HG03196 (cell line): ENCODE results near the gene RAB21.
"Not testable (repeated sequence)": the region's sequence is repeated elsewhere in the genome, so short reads cannot be mapped to it uniquely, and the experiment has no call there.

Experiments used
- ATAC-seq: cut with Tn5 transposase; IDR thresholded peaks from one replicate; pipeline ENCODE4 v1.9.1; 2021; ENCODE audit not compliant: unreplicated experiment

RAB21 gene

GRCh38 chr12:71795901-71796300, 41.2 kb downstream of the RAB21 start:
- no peak for ATAC-seq

- ATAC-seq: no peak
Measured at GRCh38 chr12:71797531-71797930, 42.9 kb downstream of the RAB21 start.

GRCh38 chr12:71799106-71799505, 44.4 kb downstream of the RAB21 start:
- no peak for ATAC-seq

DNA sequence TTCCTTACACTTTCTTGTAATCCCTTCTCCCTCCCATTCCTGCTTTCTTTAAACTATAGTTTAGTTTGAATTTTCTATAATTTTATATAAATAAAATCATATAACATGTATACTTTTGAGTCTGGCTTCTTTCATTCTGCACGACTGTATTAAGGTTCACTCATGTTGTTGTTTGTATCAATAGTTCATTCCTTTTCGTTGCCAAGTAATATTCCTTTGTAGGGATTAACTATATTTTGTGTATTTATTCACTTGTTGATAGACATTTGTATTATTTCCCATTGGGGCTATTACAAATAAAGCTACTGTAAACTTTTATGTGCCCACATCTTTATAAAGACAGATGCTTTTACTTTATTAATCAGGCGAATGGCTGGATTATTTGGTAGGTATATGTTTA, 45.5 kb downstream of the RAB21 start:
- ATAC-seq: no peak

- ATAC-seq: no peak
Measured at GRCh38 chr12:71804505-71804904, 49.8 kb downstream of the RAB21 start.

- no peak for ATAC-seq
Measured at GRCh38 chr12:71810921-71811320, 56.3 kb downstream of the RAB21 start.

DNA sequence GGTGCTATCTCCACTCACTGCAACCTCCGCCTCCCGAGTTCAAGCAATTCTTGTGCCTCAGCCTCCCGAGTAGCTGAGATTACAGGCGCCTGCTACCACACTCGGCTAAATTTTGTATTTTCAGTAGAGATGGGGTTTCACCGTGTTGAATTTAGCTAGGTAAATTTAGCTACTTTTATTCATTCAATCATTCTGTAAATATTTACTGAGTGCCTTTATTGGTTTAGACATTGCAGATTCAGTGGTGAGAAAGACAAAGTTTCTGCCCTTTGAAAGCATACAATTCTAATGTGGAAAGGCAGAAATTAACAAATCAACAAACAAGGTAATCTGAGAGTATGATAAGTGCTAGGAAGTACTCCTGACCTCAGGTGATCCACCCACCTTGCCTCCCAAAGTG, 60.6 kb downstream of the RAB21 start:
- not testable (repeated sequence) for ATAC-seq

DNA sequence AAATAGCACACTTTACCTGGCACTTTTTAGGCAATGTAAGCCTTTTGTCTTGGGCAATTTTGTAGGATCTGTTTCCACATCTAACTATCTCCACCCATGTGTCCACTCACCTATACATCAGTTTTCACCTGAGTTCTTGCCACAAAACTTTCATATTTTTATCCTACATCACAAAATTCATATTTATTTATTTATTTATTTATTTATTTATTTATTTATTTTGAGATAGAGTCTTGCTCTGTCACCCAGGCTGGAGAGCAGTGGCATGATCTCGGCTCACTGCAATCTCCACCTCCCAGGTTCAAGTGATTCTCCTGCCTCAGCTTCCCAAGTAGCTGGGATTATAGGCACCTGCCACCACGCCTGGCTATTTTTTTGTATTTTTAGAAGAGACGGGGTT, 67.4 kb downstream of the RAB21 start:
- ATAC-seq: not testable (repeated sequence)

GRCh38 chr12:71828813-71829212, 74.2 kb downstream of the RAB21 start:
- no peak for ATAC-seq

GRCh38 chr12:71837356-71837755, 82.7 kb downstream of the RAB21 start:
- no peak for ATAC-seq

- no peak for ATAC-seq
Measured at GRCh38 chr12:71838231-71838630, 83.6 kb downstream of the RAB21 start.

GRCh38 chr12:71838676-71839075, 84.0 kb downstream of the RAB21 start:
- no peak for ATAC-seq

DNA sequence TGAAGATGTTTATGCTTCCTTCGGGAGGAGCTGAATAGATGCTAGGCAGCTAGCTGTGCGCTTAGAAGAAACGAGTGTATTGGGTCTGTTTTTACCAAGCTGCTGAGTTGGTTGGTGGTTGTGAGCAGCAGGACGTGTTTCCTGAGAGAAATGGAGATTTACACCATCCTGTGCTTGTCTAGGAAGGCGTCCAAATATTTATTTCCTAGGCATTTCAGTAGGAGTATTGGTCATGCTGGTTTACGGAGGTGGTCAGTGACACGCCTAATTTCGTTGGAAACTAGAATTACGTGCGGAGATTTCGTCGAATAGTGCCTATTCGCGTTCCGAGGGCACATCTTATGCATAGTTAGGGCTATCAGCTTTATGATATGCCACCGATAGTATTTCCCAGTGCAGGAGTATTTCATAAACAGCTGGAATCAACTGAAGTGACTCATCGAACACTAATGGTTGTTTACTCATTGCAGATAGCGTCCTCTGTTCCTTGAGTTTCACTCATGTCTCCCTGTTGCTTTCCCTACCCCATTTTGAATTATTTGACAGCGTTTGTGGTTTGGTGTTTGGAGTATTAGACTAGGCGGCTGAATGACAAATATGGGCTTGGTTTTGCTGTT, 85.7 kb downstream of the RAB21 start:
- no peak for ATAC-seq

- ATAC-seq: no peak
Measured at GRCh38 chr12:71846322-71846940, 91.8 kb downstream of the RAB21 start.

DNA sequence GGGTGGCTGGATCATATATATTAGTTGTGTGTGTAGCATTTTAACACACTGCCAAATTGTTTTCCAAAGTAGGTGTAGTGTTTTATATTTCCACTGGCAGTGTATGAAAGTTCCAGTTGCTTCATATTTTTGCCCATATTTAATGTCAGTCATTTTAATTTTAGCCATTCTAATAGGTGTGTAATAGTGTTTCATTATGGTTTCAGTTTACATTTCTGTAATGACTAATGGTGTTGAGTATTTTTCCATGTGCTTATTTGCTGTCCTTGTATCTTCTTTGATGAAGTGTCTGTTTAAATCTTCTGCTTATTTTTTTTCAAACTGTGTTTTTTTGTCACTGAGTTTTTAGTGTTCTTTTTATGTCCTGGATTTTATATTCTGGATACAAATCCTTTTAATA, 93.5 kb downstream of the RAB21 start:
- no peak for ATAC-seq

DNA sequence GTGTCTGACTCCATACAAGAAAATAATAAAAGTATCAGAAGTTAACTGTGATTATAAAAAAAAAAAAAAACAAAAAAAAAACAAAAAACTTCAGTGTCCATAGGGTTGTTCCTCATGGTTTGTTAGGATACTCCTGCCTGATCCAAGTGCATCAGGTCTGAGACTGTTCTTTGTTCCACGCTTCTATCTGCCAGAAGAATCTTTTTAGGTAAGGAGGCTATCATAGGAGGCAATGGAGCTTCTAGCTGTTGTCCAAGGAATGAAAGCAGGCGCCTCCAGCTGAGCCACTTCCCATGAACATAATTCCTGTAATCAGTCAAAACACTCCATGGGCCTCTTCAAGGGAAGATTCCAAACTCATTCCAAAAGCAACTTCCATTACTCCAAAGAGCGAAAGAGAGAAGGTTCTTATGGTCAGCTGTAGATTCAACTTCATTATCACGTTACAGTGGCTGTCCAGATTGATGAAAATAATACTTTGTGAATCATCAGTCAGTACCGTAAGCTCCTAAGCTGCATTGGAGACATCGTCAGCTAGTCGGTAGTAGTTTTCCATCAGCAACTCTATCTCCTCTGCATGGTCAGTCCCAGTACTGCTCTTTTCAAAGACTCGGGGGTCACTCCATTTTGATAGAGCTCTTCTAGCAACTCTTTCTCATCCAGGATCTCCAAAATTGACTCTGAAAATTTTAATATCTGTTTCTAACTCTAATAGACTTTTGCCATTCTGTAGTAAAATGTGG, 94.6 kb downstream of the RAB21 start:
- ATAC-seq: no peak
